WTC11 (cell line): Measurements from ENCODE around the gene LGI4.

ENCODE experiments used
- HMGXB4 ChIP-seq: sonication (generic); formaldehyde crosslinking; IDR thresholded peaks from 2 replicates; pipeline ENCODE4 v1.8.1; 2023; ENCODE audit warnings: mild to moderate bottlenecking, moderate library complexity, missing genetic modification reagents
- IRF1 ChIP-seq: sonication (generic); formaldehyde crosslinking; IDR thresholded peaks from 2 replicates; pipeline ENCODE4 v1.8.0; 2023; ENCODE audit warnings: missing genetic modification reagents
- TEAD4 ChIP-seq: sonication (generic); formaldehyde crosslinking; IDR thresholded peaks from 2 replicates; pipeline ENCODE4 v1.8.0; 2022; ENCODE audit warnings: mild to moderate bottlenecking, missing genetic modification reagents
- ZNF121 ChIP-seq: sonication (generic); formaldehyde crosslinking; IDR thresholded peaks from 2 replicates; pipeline ENCODE4 v1.8.0; 2023; ENCODE audit warnings: missing genetic modification reagents
- TF ChIP-seq, protein P1 (sequence below): fragments of 200-600 bp; IDR thresholded peaks from 2 replicates; pipeline ENCODE4 v1.8.0; 2022; ENCODE audit warnings: antibody characterized with exemption
- TF ChIP-seq, protein P2 (sequence below): sonication (generic); formaldehyde crosslinking; IDR thresholded peaks from 2 replicates; pipeline ENCODE4 v1.8.1; 2022; ENCODE audit warnings: low read depth, missing genetic modification reagents, borderline replicate concordance
- TF ChIP-seq, protein P3 (sequence below): sonication (generic); formaldehyde crosslinking; conservative IDR thresholded peaks from 2 replicates; pipeline ENCODE4 v1.8.1; 2022; ENCODE audit warnings: mild to moderate bottlenecking, missing genetic modification reagents

GRCh38 chr19:35088131-35088913, 46.5 kb downstream of the LGI4 start:
- TF ChIP-seq, protein P1, sequence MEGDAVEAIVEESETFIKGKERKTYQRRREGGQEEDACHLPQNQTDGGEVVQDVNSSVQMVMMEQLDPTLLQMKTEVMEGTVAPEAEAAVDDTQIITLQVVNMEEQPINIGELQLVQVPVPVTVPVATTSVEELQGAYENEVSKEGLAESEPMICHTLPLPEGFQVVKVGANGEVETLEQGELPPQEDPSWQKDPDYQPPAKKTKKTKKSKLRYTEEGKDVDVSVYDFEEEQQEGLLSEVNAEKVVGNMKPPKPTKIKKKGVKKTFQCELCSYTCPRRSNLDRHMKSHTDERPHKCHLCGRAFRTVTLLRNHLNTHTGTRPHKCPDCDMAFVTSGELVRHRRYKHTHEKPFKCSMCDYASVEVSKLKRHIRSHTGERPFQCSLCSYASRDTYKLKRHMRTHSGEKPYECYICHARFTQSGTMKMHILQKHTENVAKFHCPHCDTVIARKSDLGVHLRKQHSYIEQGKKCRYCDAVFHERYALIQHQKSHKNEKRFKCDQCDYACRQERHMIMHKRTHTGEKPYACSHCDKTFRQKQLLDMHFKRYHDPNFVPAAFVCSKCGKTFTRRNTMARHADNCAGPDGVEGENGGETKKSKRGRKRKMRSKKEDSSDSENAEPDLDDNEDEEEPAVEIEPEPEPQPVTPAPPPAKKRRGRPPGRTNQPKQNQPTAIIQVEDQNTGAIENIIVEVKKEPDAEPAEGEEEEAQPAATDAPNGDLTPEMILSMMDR = no peak
- TF ChIP-seq ZNF121 (CRISPR knock-in tag) (no peak), TEAD4 (CRISPR knock-in tag) (no peak), IRF1 (CRISPR knock-in tag) (no peak), HMGXB4 (no peak)
- TF ChIP-seq, protein P2, sequence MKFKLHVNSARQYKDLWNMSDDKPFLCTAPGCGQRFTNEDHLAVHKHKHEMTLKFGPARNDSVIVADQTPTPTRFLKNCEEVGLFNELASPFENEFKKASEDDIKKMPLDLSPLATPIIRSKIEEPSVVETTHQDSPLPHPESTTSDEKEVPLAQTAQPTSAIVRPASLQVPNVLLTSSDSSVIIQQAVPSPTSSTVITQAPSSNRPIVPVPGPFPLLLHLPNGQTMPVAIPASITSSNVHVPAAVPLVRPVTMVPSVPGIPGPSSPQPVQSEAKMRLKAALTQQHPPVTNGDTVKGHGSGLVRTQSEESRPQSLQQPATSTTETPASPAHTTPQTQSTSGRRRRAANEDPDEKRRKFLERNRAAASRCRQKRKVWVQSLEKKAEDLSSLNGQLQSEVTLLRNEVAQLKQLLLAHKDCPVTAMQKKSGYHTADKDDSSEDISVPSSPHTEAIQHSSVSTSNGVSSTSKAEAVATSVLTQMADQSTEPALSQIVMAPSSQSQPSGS = no peak
- TF ChIP-seq, protein P3, sequence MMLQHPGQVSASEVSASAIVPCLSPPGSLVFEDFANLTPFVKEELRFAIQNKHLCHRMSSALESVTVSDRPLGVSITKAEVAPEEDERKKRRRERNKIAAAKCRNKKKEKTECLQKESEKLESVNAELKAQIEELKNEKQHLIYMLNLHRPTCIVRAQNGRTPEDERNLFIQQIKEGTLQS (CRISPR knock-in tag) = no peak
